HG03066 (cell line): ENCODE data around the gene C10orf95.

Source experiments
- ATAC-seq: cut with Tn5 transposase; IDR thresholded peaks from one replicate; pipeline ENCODE4 v1.9.1; 2021; ENCODE audit warnings: low read depth; ENCODE audit not compliant: unreplicated experiment

The C10orf95 gene

GRCh38 chr10:102405108-102405571 is 46.2 kb downstream of the C10orf95 start:
- ATAC-seq, result no peak

DNA sequence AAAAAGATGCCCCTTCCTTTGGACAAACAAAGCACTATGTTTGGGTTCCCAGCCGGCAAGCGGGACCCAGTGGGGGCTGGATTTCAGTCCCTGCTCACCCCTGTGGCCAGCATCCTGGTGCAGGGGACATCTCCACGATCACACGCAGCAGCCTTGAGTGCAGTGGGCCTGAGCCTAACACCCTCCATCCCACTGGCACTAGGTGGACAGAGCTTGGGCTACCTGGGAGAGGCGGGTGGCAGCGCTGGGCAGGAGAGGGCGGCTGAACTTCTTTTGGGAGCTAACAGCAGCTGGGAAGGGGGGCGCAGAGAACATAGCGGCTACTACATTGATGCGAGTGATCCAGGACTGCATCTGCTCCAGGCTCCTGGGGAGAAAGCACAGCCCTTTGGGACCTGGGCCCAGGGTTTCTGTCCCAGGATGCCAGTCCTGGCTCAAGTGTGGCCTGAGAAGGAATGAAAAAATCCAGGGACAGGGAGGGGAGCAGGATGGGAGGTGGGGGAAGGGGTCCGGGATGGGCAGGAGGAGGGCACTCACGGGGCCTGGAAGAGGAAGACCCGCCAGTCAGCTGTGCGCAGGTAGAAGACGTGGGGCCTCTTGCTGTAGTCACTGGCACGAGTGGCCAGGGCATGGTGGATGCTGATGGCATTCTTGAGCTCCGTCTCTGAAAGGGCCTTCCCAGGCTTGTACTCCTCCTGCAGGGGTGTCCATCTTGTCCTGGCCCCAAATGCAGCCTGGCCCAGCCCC is 46.8 kb downstream of the C10orf95 start:
- no peak for ATAC-seq

DNA sequence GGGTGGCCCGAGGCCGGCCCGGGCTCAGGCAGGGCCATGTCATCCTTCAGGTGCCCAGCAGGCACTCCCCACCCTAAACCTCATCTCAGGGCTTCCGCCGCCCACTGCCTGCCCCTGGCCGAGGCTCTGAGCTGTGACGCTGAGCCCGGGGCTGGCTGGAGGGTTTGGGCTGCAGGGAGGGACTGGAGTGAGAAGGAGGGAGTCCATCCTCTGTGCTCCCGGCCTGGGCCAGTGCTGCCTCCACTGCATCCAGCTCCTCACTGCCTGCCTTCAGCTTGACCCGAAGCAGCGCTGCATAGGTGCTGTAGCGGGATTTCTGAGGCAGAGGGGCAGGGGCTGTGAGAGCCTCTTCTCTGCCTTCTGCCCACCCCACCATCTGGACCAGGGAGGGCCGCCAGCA is 48.2 kb downstream of the C10orf95 start:
- no peak for ATAC-seq

DNA sequence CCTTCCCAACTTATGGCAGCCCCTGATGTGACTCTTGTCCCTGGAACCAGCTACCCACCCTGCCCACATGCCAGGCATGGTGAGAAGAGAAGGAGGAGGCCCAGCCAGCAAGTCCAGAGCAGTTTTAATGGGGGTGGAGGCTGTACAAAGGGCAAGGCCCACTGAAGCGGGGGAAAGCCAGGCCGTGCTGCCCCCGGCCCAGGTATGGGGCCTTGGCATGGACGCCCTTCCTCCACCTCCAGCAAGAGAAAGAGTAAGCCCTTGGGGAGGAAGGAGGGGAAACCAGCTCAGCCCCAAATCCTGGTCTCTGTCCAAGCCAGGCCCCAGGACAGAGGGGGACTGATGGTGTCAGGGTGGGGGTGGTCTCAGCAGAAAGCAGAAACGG is 48.8 kb downstream of the C10orf95 start:
- ATAC-seq, result no peak

DNA sequence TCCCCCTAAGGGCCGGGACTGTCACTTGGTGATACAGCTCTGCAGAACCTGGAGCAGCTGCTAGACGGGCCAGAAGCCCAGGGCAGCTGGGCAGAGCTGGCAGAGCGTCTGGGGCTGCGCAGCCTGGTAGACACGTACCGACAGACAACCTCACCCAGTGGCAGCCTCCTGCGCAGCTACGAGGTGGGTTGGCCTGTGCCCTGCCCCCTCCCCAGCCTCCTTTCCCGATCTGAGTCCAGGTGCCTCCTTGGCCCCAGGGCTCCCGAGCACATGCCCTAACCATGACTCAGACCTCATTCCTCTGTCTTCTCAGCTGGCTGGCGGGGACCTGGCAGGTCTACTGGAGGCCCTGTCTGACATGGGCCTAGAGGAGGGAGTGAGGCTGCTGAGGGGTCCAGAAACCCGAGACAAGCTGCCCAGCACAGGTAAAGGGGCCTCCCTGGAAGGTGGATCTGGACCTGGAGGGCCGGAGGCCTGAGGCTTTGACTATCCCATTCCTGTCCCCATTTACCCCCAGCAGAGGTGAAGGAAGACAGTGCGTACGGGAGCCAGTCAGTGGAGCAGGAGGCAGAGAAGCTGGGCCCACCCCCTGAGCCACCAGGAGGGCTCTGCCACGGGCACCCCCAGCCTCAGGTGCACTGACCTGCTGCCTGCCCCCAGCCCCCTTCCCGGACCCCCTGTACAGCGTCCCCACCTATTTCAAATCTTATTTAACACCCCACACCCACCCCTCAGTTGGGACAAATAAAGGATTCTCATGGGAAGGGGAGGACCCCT is 49.4 kb downstream of the C10orf95 start:
- no peak for ATAC-seq

GRCh38 chr10:102401342-102401654 is 50.0 kb downstream of the C10orf95 start:
- no peak for ATAC-seq

DNA sequence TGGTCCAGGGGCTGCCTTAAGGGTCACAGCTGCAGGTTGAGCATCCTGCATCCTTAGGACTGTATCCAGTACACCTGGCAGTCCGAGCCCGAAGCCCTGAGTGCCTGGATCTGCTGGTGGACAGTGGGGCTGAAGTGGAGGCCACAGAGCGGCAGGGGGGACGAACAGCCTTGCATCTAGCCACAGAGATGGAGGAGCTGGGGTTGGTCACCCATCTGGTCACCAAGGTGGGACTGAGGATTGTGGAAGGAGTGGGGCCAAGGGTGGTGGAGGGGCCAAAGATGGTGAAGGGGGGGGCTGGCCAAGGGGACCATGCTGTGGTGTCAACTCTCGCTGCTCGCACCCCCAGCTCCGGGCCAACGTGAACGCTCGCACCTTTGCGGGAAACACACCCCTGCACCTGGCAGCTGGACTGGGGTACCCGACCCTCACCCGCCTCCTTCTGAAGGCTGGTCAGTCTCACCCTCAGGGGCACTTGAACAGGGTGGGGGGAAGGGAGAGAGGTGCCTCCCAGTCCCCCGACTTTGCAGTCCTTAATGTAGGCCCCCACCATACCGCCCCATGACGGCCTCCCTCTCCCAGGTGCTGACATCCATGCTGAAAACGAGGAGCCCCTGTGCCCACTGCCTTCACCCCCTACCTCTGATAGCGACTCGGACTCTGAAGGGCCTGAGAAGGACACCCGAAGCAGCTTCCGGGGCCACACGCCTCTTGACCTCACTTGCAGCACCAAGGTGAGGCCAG is 50.6 kb downstream of the C10orf95 start:
- ATAC-seq, result no peak

- ATAC-seq, result no peak
Measured at GRCh38 chr10:102400076-102400475, 51.3 kb downstream of the C10orf95 start.
